Stimulated activated CD8-positive, alpha-beta memory T cell treated with anti-CD3 and anti-CD28 coated beads, Interleukin-15, amount 100 ng/mL, for 4 hours (primary cell): Measurements from ENCODE around the gene CHST12.
"Not testable (repeated sequence)": the region's sequence is repeated elsewhere in the genome, so short reads cannot be mapped to it uniquely, and the experiment has no call there.

ENCODE experiments used
- DNase-seq, 2 donors: peaks; one replicate each; pipeline ENCODE4 v3.0.0-alpha.2; 2020; ENCODE audit warnings: low read depth in 2 of 2

CHST12 gene

GRCh38 chr7:2460641-2461040 is 57.2 kb downstream of the CHST12 start:
- no peak for DNase-seq

- no peak for DNase-seq
These were observed 58.0 kb downstream of the CHST12 start for GRCh38 chr7:2461268-2462026.

- no peak for DNase-seq
These were observed 59.3 kb downstream of the CHST12 start for GRCh38 chr7:2462731-2463130.

- DNase-seq: no peak
These were observed 62.5 kb downstream of the CHST12 start for GRCh38 chr7:2465928-2466327.

GRCh38 chr7:2466675-2467074 is 63.3 kb downstream of the CHST12 start:
- no peak for DNase-seq

GRCh38 chr7:2468227-2468626 is 64.8 kb downstream of the CHST12 start:
- DNase-seq: no peak

GRCh38 chr7:2469460-2470203 is 66.2 kb downstream of the CHST12 start:
- DNase-seq: not testable (repeated sequence)

- no peak for DNase-seq
These were observed 67.0 kb downstream of the CHST12 start for GRCh38 chr7:2470204-2471021.

- DNase-seq: no peak
These were observed 67.6 kb downstream of the CHST12 start for GRCh38 chr7:2471022-2471329.

- no peak for DNase-seq
These were observed 68.0 kb downstream of the CHST12 start for GRCh38 chr7:2471396-2471795.

- DNase-seq: no peak
These were observed 69.3 kb downstream of the CHST12 start for GRCh38 chr7:2472739-2473138.

- DNase-seq: no peak
These were observed 70.2 kb downstream of the CHST12 start for GRCh38 chr7:2473496-2474180.

GRCh38 chr7:2474224-2474623 is 70.8 kb downstream of the CHST12 start:
- no peak for DNase-seq

GRCh38 chr7:2474813-2475677 is 71.6 kb downstream of the CHST12 start:
- no peak for DNase-seq

- DNase-seq: no peak
These were observed 72.2 kb downstream of the CHST12 start for GRCh38 chr7:2475678-2476015.

- DNase-seq: no peak
These were observed 72.9 kb downstream of the CHST12 start, which contains the start of gene GRIFIN for GRCh38 chr7:2476298-2476697. Gene GRIFIN, minus strand, starts transcription at chr7:2476398. Its CDS starts 15 bp downstream, at chr7:2476383.

- no peak for DNase-seq
These were observed 73.5 kb downstream of the CHST12 start for GRCh38 chr7:2476776-2477446.

- peak; percentile 17 to 25 for DNase-seq
These were observed 74.3 kb downstream of the CHST12 start for GRCh38 chr7:2477447-2478398.

- DNase-seq: no peak
These were observed 75.0 kb downstream of the CHST12 start for GRCh38 chr7:2478399-2478785.
